ENCODE results near the gene RALGAPA2.

RALGAPA2 gene

GRCh38 chr20:20702330-20703245 lies 9.9 kb downstream of the RALGAPA2 start:
- H3K27ac ChIP-seq (replicated peaks), result no peak overlapping the region
- no peak overlapping the region for H3K4me3 ChIP-seq (replicated peaks; ENCODE audit: insufficient read depth, low read length)
- no peak for DNase-seq (ENCODE audit: low read depth in 1 of 2, low spot score in 1 of 2)
- no peaks in the 10 kb centered on the region for H3K27me3 ChIP-seq (ENCODE audit: insufficient read depth, poor library complexity, severe bottlenecking)
- TF ChIP-seq SPI1 (IDR thresholded peaks at IDR 0.05; ENCODE audit: borderline replicate concordance, low read depth), result no peak
- TF ChIP-seq REST (IDR thresholded peaks at IDR 0.05; ENCODE audit: insufficient replicate concordance, low read depth), result no peak
- TF ChIP-seq CTCF (IDR thresholded peaks at IDR 0.05; ENCODE audit: insufficient read depth, low read length), result no peak

- Histone ChIP-seq H3K4me3 (replicated peaks; ENCODE audit: insufficient read depth, low read length) (no peak overlapping the region), H3K27me3 (ENCODE audit: insufficient read depth, poor library complexity, severe bottlenecking) (no peaks in the 10 kb centered on the region), H3K27ac (replicated peaks) (no peak overlapping the region)
- TF ChIP-seq REST (IDR thresholded peaks at IDR 0.05; ENCODE audit: insufficient replicate concordance, low read depth) (no peak), SPI1 (IDR thresholded peaks at IDR 0.05; ENCODE audit: borderline replicate concordance, low read depth) (no peak), GABPA (IDR thresholded peaks at IDR 0.05; ENCODE audit: low read depth) (no peak), CTCF (IDR thresholded peaks at IDR 0.05; ENCODE audit: insufficient read depth, low read length) (no peak), POLR2AphosphoS5 (IDR thresholded peaks at IDR 0.05; ENCODE audit: low read depth) (no peak)
- DNase-seq (ENCODE audit: low read depth in 1 of 2, low spot score in 1 of 2), result no peak
Observed at GRCh38 chr20:20699917-20700316, 12.5 kb downstream of the RALGAPA2 start.

GRCh38 chr20:20699144-20699543 lies 13.3 kb downstream of the RALGAPA2 start:
- Histone ChIP-seq H3K4me3 (replicated peaks; ENCODE audit: insufficient read depth, low read length) (no peak overlapping the region), H3K27ac (replicated peaks) (no peak overlapping the region), H3K27me3 (ENCODE audit: insufficient read depth, poor library complexity, severe bottlenecking) (no peaks in the 10 kb centered on the region)
- no peak for DNase-seq (ENCODE audit: low read depth in 1 of 2, low spot score in 1 of 2)
- TF ChIP-seq POLR2AphosphoS5 (IDR thresholded peaks at IDR 0.05; ENCODE audit: low read depth), result no peak
- no peak for TF ChIP-seq SPI1 (IDR thresholded peaks at IDR 0.05; ENCODE audit: borderline replicate concordance, low read depth)
- no peak for TF ChIP-seq CTCF (IDR thresholded peaks at IDR 0.05; ENCODE audit: insufficient read depth, low read length)
- TF ChIP-seq GABPA (IDR thresholded peaks at IDR 0.05; ENCODE audit: low read depth), result no peak
- no peak for TF ChIP-seq REST (IDR thresholded peaks at IDR 0.05; ENCODE audit: insufficient replicate concordance, low read depth)

Data from HL-60 (cell line).